ENCODE results near the gene PARP2. TPM values are rescaled to one million over a fixed set of nuclear protein-coding genes. Genes with fewer than 3 reads are reported as not detected.

The PARP2 gene
- total and polyA plus RNA-seq, 2 donors (not counting 1 experiment from before 2014, with no cell fraction given): 17.0 to 22.4 TPM

DNA sequence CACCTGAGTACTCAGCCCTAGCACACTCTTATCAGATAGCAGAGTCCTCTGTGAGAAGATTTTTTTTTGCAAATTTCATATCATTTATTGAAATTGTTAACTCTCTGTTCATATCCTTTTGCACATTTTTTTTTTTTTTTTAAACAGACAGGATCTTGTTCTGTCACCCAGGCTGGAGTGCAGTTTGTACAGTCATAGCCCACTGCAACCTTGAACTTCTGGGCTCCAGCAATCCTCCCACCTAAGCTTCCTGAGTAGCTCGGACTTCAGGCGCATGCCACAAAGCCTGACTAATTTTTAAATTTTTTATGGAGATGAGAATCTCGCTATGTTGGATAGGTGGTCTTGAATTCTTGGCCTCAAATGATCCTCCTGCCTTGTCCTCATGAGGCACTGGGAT, 4.3 kb downstream of the PARP2 start:
- 100% methylated on average over 1 of the region's 3 CpGs for WGBS (ENCODE audit: insufficient coverage)
- CTCF ChIA-PET: interaction anchor here (1.1 kb wide), 1 partner anchor 522 kb away, joined by 3 read pairs; no protein-coding TSS in a partner anchor

DNA sequence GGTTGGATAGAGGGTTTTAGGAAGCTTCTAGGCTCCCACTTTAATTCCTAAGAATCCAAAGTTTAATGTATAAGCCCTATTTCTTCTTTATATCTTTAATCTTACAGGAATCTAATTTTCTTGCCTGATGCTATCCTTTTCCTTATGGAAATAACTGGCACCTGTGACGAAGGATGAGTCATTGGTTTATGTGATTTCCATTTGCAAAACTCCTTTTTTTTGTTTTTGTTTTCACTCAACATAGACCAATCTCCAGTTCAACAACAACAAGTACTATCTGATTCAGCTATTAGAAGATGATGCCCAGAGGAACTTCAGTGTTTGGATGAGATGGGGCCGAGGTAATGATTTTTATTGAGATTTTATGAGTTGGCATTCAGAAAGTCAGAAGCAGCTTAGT, 6.8 kb downstream of the PARP2 start:
- ChIA-PET CTCF (interaction anchor here (0.6 to 4.2 kb wide), 2 partner anchors 23 to 138 kb away, joined by 4 to 36 read pairs; no protein-coding TSS in a partner anchor), POLR2A (interaction anchor here (0.6 kb wide), 1 partner anchor 496 kb away, joined by 3 read pairs; no protein-coding TSS in a partner anchor)
- Histone ChIP-seq H4K20me1 (ENCODE audit: control insufficient read depth, insufficient read depth, low read length, poor library complexity, severe bottlenecking) (no peaks in the 10 kb centered on the region), H3K4me2 (replicated peaks; ENCODE audit: low read depth, low read length, poor library complexity, severe bottlenecking) (no peak overlapping the region), H3K9me3 (ENCODE audit: control extremely low read depth in 1 of 3, control insufficient read depth in 2 of 3, insufficient read depth in 1 of 3, low read length in 2 of 3) (no peaks in the 10 kb centered on the region), H3K4me3 (ENCODE audit: control extremely low read depth in 1 of 5, extremely low read depth in 1 of 5, insufficient read depth in 1 of 5, low read depth in 2 of 5, low read length in 4 of 5) (no peak overlapping the region), H3K4me1 (ENCODE audit: control insufficient read depth in 2 of 2, insufficient read depth in 2 of 2, low read length in 2 of 2) (no peaks in the 10 kb centered on the region), H3K36me3 (replicated peaks in 1 of 2; ENCODE audit: control extremely low read depth in 1 of 2, control insufficient read depth in 1 of 2, extremely low read depth in 1 of 2, insufficient read depth in 2 of 2, low read length in 1 of 2) (peaks cover 10 to 32% of the 10 kb centered on the region in 2 experiments), H3K27ac (ENCODE audit: low read length in 2 of 2) (no peak overlapping the region), H2AFZ (ENCODE audit: insufficient read depth, low read depth, low read length, poor library complexity, severe bottlenecking) (no peak overlapping the region), H3K79me2 (ENCODE audit: control insufficient read depth, insufficient read depth, low read length) (peaks cover 7% of the 10 kb centered on the region), H3K9ac (ENCODE audit: low read length) (no peak overlapping the region), H3K27me3 (replicated peaks in 1 of 4; ENCODE audit: control extremely low read depth in 1 of 4, control insufficient read depth in 3 of 4, insufficient read depth in 4 of 4, low read length in 3 of 4) (no peaks in the 10 kb centered on the region)
- 100% methylated on average over 1 of the region's 2 CpGs for WGBS (ENCODE audit: insufficient coverage)
- no peaks in the 10 kb centered on the region for H3K9me3 Mint-ChIP-seq (ENCODE audit: insufficient read depth)
- H3K27me3 Mint-ChIP-seq: no peaks in the 10 kb centered on the region
- TF ChIP-seq, protein P1, sequence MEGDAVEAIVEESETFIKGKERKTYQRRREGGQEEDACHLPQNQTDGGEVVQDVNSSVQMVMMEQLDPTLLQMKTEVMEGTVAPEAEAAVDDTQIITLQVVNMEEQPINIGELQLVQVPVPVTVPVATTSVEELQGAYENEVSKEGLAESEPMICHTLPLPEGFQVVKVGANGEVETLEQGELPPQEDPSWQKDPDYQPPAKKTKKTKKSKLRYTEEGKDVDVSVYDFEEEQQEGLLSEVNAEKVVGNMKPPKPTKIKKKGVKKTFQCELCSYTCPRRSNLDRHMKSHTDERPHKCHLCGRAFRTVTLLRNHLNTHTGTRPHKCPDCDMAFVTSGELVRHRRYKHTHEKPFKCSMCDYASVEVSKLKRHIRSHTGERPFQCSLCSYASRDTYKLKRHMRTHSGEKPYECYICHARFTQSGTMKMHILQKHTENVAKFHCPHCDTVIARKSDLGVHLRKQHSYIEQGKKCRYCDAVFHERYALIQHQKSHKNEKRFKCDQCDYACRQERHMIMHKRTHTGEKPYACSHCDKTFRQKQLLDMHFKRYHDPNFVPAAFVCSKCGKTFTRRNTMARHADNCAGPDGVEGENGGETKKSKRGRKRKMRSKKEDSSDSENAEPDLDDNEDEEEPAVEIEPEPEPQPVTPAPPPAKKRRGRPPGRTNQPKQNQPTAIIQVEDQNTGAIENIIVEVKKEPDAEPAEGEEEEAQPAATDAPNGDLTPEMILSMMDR (IDR thresholded peaks at IDR 0.05): no peak
- no peak for TF ChIP-seq EZH2 (IDR thresholded peaks at IDR 0.05; ENCODE audit: borderline replicate concordance, insufficient read depth, low read depth, low read length, poor library complexity, severe bottlenecking)
- no peak for ATAC-seq (ENCODE audit: low read depth)
- intact Hi-C loops (cut with micrococcal nuclease): no loop called here
- no peak for DNase-seq
- no peaks in the 10 kb centered on the region for H3K4me1 Mint-ChIP-seq
- H3K27ac Mint-ChIP-seq: no peak overlapping the region
- no peak overlapping the region for H3K4me3 Mint-ChIP-seq

More for the DNA sequence above, 4.3 kb downstream of the PARP2 start:
- no peak overlapping the region for H3K4me3 Mint-ChIP-seq
- H3K4me3 ChIP-seq (ENCODE audit: control extremely low read depth in 1 of 5, extremely low read depth in 1 of 5, insufficient read depth in 1 of 5, low read depth in 2 of 5, low read length in 4 of 5): no peak overlapping the region
- peaks cover 7% of the 10 kb centered on the region for H3K79me2 ChIP-seq (ENCODE audit: control insufficient read depth, insufficient read depth, low read length)
- no peaks in the 10 kb centered on the region for H4K20me1 ChIP-seq (ENCODE audit: control insufficient read depth, insufficient read depth, low read length, poor library complexity, severe bottlenecking)
- H3K27me3 Mint-ChIP-seq: no peaks in the 10 kb centered on the region
- no peak overlapping the region for H3K4me2 ChIP-seq (replicated peaks; ENCODE audit: low read depth, low read length, poor library complexity, severe bottlenecking)
- H3K4me1 Mint-ChIP-seq: peaks cover 13% of the 10 kb centered on the region
- H3K27ac ChIP-seq (ENCODE audit: low read length in 2 of 2): no peak overlapping the region
- peaks cover 6 to 7% of the 10 kb centered on the region in 2 donors for H3K4me1 ChIP-seq (ENCODE audit: control insufficient read depth in 2 of 2, insufficient read depth in 2 of 2, low read length in 2 of 2)
- no peak overlapping the region for H3K27ac Mint-ChIP-seq
- peaks cover 0 to 3% (median 2%) of the 10 kb centered on the region in 3 donors for H3K9me3 ChIP-seq (ENCODE audit: control extremely low read depth in 1 of 3, control insufficient read depth in 2 of 3, insufficient read depth in 1 of 3, low read length in 2 of 3)
- DNase-seq (no peak), ATAC-seq (ENCODE audit: low read depth) (no peak)
- no peaks in the 10 kb centered on the region for H3K9me3 Mint-ChIP-seq (ENCODE audit: insufficient read depth)
- intact Hi-C loops (cut with micrococcal nuclease): no loop called here
- POLR2A ChIA-PET: no interaction called here
- no peak overlapping the region for H3K9ac ChIP-seq (ENCODE audit: low read length)
- no peak for TF ChIP-seq EZH2 (IDR thresholded peaks at IDR 0.05; ENCODE audit: borderline replicate concordance, insufficient read depth, low read depth, low read length, poor library complexity, severe bottlenecking)
- TF ChIP-seq, protein P1 (IDR thresholded peaks at IDR 0.05): no peak
- H2AFZ ChIP-seq (ENCODE audit: insufficient read depth, low read depth, low read length, poor library complexity, severe bottlenecking): no peak overlapping the region
- H3K36me3 ChIP-seq (replicated peaks in 1 of 2; ENCODE audit: control extremely low read depth in 1 of 2, control insufficient read depth in 1 of 2, extremely low read depth in 1 of 2, insufficient read depth in 2 of 2, low read length in 1 of 2): peaks cover 1 to 16% of the 10 kb centered on the region in 2 experiments
- H3K27me3 ChIP-seq (replicated peaks in 1 of 4; ENCODE audit: control extremely low read depth in 1 of 4, control insufficient read depth in 3 of 4, insufficient read depth in 4 of 4, low read length in 3 of 4): no peaks in the 10 kb centered on the region

All from B cell (primary cell).